Mesenteric fat pad (tissue), 1 donor: ENCODE measurements around the gene TCHH. TPM values are rescaled to one million over a fixed set of nuclear protein-coding genes. Genes with fewer than 3 reads are reported as not detected.
"Not testable (repeated sequence)": the region's sequence is repeated elsewhere in the genome, so short reads cannot be mapped to it uniquely, and the experiment has no call there.

Experiments used
- DNase-seq: peaks from one replicate; pipeline ENCODE4 v3.0.0-alpha.2; 2020; ENCODE audit warnings: low spot score
- long read RNA-seq: library from polyadenylated mRNA; unstranded; transcript quantifications from one replicate; pipeline ENCODE4 v2.0.0, GENCODE V29; 2020
- total RNA-seq: library from RNA; stranded (reverse); fragmentation: NEBNext Ultra II Directional; extraction: Animal tissue kit (Norgen Biotek cat#: 25700); gene quantifications from one replicate; pipeline ENCODE4 v1.2.1, GENCODE V29; 2021
- donor health status: DM: yes; HTN: yes; CAD: no.

TCHH gene
- total RNA-seq, result 1.1 TPM
- long read RNA-seq, partial matches to known transcripts, result 0 of 17 reads
- long read RNA-seq, other reads (novel, unspliced or antisense), result 17 of 17 reads

GRCh38 chr1:152115344-152115743 lies at the start of gene TCHH:
TSS of gene TCHH (minus strand) at chr1:152115444. CDS start at chr1:152114080, 1,364 bp downstream.
- DNase-seq, result no peak

- no peak for DNase-seq
These were observed 49.4 kb upstream of the TCHH start for GRCh38 chr1:152164517-152165136.

GRCh38 chr1:152162792-152163463 lies 47.7 kb upstream of the TCHH start:
- no peak for DNase-seq

- DNase-seq, result no peak
These were observed 45.3 kb upstream of the TCHH start for GRCh38 chr1:152160576-152160975.

GRCh38 chr1:152159144-152159543 lies 43.9 kb upstream of the TCHH start, which contains the start of gene RPTN:
TSS of gene RPTN (minus strand) at chr1:152159228. CDS start at chr1:152157889, 1,339 bp downstream.
- no peak for DNase-seq

GRCh38 chr1:152153996-152154395 lies 38.8 kb upstream of the TCHH start:
- no peak for DNase-seq

GRCh38 chr1:152151646-152152045 lies 36.4 kb upstream of the TCHH start:
- DNase-seq, result no peak

- no peak for DNase-seq
These were observed 33.7 kb upstream of the TCHH start for GRCh38 chr1:152148981-152149380.

- no peak for DNase-seq
These were observed 32.8 kb upstream of the TCHH start for GRCh38 chr1:152148051-152148450.

- no peak for DNase-seq
These were observed 30.5 kb upstream of the TCHH start for GRCh38 chr1:152145769-152146168.

GRCh38 chr1:152144674-152145183 lies 29.5 kb upstream of the TCHH start:
- DNase-seq, result not testable (repeated sequence)

- no peak for DNase-seq
These were observed 28.1 kb upstream of the TCHH start for GRCh38 chr1:152143150-152143887.

GRCh38 chr1:152141971-152142584 lies 26.8 kb upstream of the TCHH start:
- DNase-seq, result no peak

- DNase-seq, result no peak
These were observed 22.0 kb upstream of the TCHH start for GRCh38 chr1:152137215-152137614.

GRCh38 chr1:152130186-152130585 lies 14.9 kb upstream of the TCHH start:
- no peak for DNase-seq

- DNase-seq, result no peak
These were observed 12.4 kb upstream of the TCHH start for GRCh38 chr1:152127673-152128072.

GRCh38 chr1:152125834-152126443 lies 10.7 kb upstream of the TCHH start:
- no peak for DNase-seq

- DNase-seq, result no peak
These were observed 3.7 kb upstream of the TCHH start for GRCh38 chr1:152118915-152119314.

- no peak for DNase-seq
These were observed 2.3 kb downstream of the TCHH start for GRCh38 chr1:152112885-152113432.

- DNase-seq, result no peak
These were observed 3.0 kb downstream of the TCHH start for GRCh38 chr1:152112101-152112884.
